ENCODE data around the gene MT1E. TPM values are rescaled to one million over a fixed set of nuclear protein-coding genes. Genes with fewer than 3 reads are reported as not detected.

The MT1E gene
- total RNA-seq, 1 donor from 2014 or later: 158 TPM

DNA sequence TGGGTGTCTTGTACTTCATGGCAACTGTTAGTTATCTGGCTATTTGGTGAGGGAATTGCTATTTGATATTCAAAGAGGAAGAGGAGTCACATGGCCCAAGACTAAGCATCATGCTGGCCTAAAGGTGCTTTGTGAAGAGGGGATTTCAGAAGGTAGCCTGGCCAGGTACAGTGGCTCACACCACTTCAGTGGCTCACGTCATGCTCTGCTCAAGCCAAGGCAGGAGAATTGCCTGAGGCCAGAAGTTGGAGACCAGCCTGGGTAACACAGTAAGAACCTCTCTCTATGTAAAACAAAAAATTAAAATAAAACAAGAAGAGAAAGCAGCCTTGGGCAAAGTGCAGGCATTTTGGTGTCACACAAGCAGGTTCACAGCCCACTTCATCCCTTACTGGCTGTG is 19.7 kb downstream of the MT1E start:
- Histone ChIP-seq H3K9me3 (no peaks in the 10 kb centered on the region), H3K36me3 (no peaks in the 10 kb centered on the region), H3K4me1 (peaks cover 18% of the 10 kb centered on the region), H3K27ac (no peak overlapping the region), H3K4me3 (no peak overlapping the region), H3K27me3 (ENCODE audit: low read depth) (peaks cover 25% of the 10 kb centered on the region)
- TF ChIP-seq, protein P1, sequence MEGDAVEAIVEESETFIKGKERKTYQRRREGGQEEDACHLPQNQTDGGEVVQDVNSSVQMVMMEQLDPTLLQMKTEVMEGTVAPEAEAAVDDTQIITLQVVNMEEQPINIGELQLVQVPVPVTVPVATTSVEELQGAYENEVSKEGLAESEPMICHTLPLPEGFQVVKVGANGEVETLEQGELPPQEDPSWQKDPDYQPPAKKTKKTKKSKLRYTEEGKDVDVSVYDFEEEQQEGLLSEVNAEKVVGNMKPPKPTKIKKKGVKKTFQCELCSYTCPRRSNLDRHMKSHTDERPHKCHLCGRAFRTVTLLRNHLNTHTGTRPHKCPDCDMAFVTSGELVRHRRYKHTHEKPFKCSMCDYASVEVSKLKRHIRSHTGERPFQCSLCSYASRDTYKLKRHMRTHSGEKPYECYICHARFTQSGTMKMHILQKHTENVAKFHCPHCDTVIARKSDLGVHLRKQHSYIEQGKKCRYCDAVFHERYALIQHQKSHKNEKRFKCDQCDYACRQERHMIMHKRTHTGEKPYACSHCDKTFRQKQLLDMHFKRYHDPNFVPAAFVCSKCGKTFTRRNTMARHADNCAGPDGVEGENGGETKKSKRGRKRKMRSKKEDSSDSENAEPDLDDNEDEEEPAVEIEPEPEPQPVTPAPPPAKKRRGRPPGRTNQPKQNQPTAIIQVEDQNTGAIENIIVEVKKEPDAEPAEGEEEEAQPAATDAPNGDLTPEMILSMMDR (IDR thresholded peaks at IDR 0.05): no peak
- DNase-seq (no peak), ATAC-seq (no peak)
- intact Hi-C loops (cut with DNase I): no loop called here

DNA sequence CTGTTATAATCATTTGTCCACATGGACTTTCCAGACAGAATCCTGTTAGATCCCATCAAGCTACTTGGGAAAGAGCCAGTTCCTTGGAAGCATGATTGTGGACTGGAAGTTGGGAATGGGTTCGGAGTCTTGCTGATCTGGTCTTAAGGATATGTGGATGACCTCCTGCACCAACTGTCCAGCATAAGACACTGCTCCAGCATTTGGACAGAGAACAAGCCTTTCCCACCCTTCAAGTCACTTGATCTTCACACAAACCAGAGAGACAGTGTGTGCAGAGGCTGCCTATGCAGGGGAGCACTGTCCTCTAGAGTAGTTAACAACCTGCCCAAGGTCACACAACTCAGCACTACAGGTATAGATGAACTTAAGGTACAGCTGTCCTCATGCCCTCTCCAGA is 20.3 kb downstream of the MT1E start:
- Histone ChIP-seq H3K27ac (no peak overlapping the region), H3K4me3 (no peak overlapping the region), H3K36me3 (no peaks in the 10 kb centered on the region), H3K9me3 (no peaks in the 10 kb centered on the region), H3K4me1 (peaks cover 18% of the 10 kb centered on the region), H3K27me3 (ENCODE audit: low read depth) (peaks cover 25% of the 10 kb centered on the region)
- DNase-seq (no peak), ATAC-seq (no peak)
- intact Hi-C loops (cut with DNase I): no loop called here
- TF ChIP-seq, protein P1 (IDR thresholded peaks at IDR 0.05): no peak

GRCh38 chr16:56647641-56648431 is 22.3 kb downstream of the MT1E start:
- intact Hi-C loops (cut with DNase I): no loop called here
- peaks cover 25% of the 10 kb centered on the region for H3K27me3 ChIP-seq (ENCODE audit: low read depth)
- no peaks in the 10 kb centered on the region for H3K36me3 ChIP-seq
- ATAC-seq: no peak
- H3K9me3 ChIP-seq: no peaks in the 10 kb centered on the region
- H3K4me3 ChIP-seq: no peak overlapping the region
- no peak overlapping the region for H3K27ac ChIP-seq
- TF ChIP-seq, protein P1 (IDR thresholded peaks at IDR 0.05): no peak
- peaks cover 15% of the 10 kb centered on the region for H3K4me1 ChIP-seq
- DNase-seq: no peak

- Histone ChIP-seq H3K4me1 (peaks cover under 1% of the 10 kb centered on the region), H3K9me3 (no peaks in the 10 kb centered on the region), H3K27ac (no peak overlapping the region), H3K27me3 (ENCODE audit: low read depth) (peaks cover 25% of the 10 kb centered on the region), H3K36me3 (no peaks in the 10 kb centered on the region), H3K4me3 (no peak overlapping the region)
- no peak for DNase-seq
- intact Hi-C loops (cut with DNase I): no loop called here
- no peak for ATAC-seq
- TF ChIP-seq, protein P1 (IDR thresholded peaks at IDR 0.05): no peak
Measured at GRCh38 chr16:56649271-56649670, 23.7 kb downstream of the MT1E start.

DNA sequence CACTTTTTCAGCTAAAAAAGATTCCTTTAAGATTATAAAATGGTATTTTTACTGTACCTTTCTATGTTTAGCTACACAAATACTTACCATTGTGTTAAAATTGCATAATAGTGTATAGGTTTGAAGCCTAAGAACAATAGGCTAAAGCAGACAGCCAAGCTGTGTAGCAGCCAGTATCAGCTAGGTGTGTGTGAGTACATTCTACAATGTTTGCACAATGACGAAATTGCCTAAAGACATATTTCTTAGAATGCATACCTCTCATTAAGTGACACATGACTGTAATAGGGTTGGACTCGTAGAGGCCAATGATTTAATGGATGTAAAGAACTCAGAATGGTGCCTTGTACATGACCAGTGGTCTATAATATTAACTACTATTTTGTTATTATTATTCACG is 24.2 kb downstream of the MT1E start:
- no peaks in the 10 kb centered on the region for H3K4me1 ChIP-seq
- intact Hi-C loops (cut with DNase I): no loop called here
- no peak overlapping the region for H3K4me3 ChIP-seq
- DNase-seq: no peak
- H3K36me3 ChIP-seq: no peaks in the 10 kb centered on the region
- no peak overlapping the region for H3K27ac ChIP-seq
- no peak for ATAC-seq
- peaks cover 23% of the 10 kb centered on the region for H3K27me3 ChIP-seq (ENCODE audit: low read depth)
- TF ChIP-seq, protein P1 (IDR thresholded peaks at IDR 0.05): no peak
- no peaks in the 10 kb centered on the region for H3K9me3 ChIP-seq

Measured in lower lobe of right lung (tissue), 2 donors.